K562 (cell line): ENCODE measurements around the gene HGS. TPM values are rescaled to one million over a fixed set of nuclear protein-coding genes. Genes with fewer than 3 reads are reported as not detected.

Experiments
- ATAC-seq: fragments of 200-7000 bp; cut with Tn5 transposase; 3 replicates; pipeline ENCODE4 v1.9.1; 2020; ENCODE audit warnings: moderate library complexity
- BruUV-seq: library from RNA; stranded (reverse); fragments of 400-500 nt; replicated peaks from 2 replicates; lab custom pipeline; 2021; lab: Mats Ljungman, UMichigan
- CTCF ChIA-PET: fragments of 300-600 bp; formaldehyde crosslinking; extraction: SDS; loops from one replicate; lab custom pipeline; 2021; ENCODE audit warnings: low intra/inter-chr PET ratio; lab: Yijun Ruan, JAX
- POLR2A ChIA-PET: fragments of 300-600, 350-650 bp; sonication (Branson Sonifier 250); formaldehyde crosslinking; extraction: SDS; loops from one replicate; lab custom pipeline; 2021; ENCODE audit warnings: antibody characterized with exemption, inconsistent platforms; lab: Yijun Ruan, JAX
- DNase-seq, 4 experiments: peaks; one replicate each; pipeline versions ENCODE4 v3.0.0 to v3.0.0-alpha.2; 2011 to 2018; ENCODE audit warnings: low spot score in 3 of 4, mixed read lengths in 3 of 4; ENCODE audit errors: extremely low read depth in 1 of 4
- FAIRE-seq: peaks from 2 replicates; lab custom pipeline; 2011; peaks lifted over from hg19 to GRCh38; lab: Jason Lieb, UNC
- H2AFZ ChIP-seq: 2 replicates; pipeline ENCODE4 v1.6.0; 2011; ENCODE audit warnings: low read depth, low read length, control low read depth, inconsistent platforms
- H3K27ac ChIP-seq: fragments of 200-600 bp; 3 replicates; pipeline ENCODE4 v1.8.0; 2011; ENCODE audit warnings: low read depth, mild to moderate bottlenecking, control low read depth, inconsistent platforms, low read length, moderate library complexity, mixed read lengths; ENCODE audit errors: extremely low read depth
- H3K27me3 ChIP-seq, 2 experiments: fragments of 300-600 bp in 1 of 2; 2 replicates in 1 of 2; 3 replicates in 1 of 2; pipeline versions ENCODE4 v1.6.0 to v1.8.0; 2011; ENCODE audit warnings: inconsistent platforms in 2 of 2, low read length in 2 of 2, mild to moderate bottlenecking in 1 of 2, mixed read lengths in 1 of 2, moderate library complexity in 1 of 2; ENCODE audit not compliant: control insufficient read depth in 2 of 2, insufficient read depth in 2 of 2
- H3K36me3 ChIP-seq: fragments of 300-600 bp; 3 replicates; pipeline ENCODE4 v1.8.0; 2011; ENCODE audit warnings: mild to moderate bottlenecking, low read length, inconsistent platforms; ENCODE audit not compliant: control insufficient read depth, insufficient read depth
- H3K4me1 ChIP-seq, 2 experiments: fragments of 200-600 bp in 1 of 2; replicated peaks in 1 of 2; 2 replicates in 1 of 2; 3 replicates in 1 of 2; pipeline versions ENCODE4 v1.5.1 to v1.8.0; 2011; ENCODE audit warnings: inconsistent platforms in 2 of 2, low read length in 2 of 2, mild to moderate bottlenecking in 1 of 2, mixed read lengths in 1 of 2, moderate library complexity in 1 of 2; ENCODE audit not compliant: control insufficient read depth in 2 of 2, insufficient read depth in 2 of 2
- H3K4me2 ChIP-seq: 2 replicates; pipeline ENCODE4 v1.6.1; 2011; ENCODE audit warnings: low read length, control low read depth, inconsistent platforms, mixed read lengths; ENCODE audit not compliant: insufficient read depth
- H3K4me3 ChIP-seq: fragments of 200-600 bp; sonication (generic), shearing (Covaris generic); 2 replicates; pipeline ENCODE4 v1.5.1; 2016; ENCODE audit warnings: control low read depth, inconsistent platforms
- H3K79me2 ChIP-seq: fragments of 200-600 bp; 3 replicates; pipeline ENCODE4 v1.8.0; 2011; ENCODE audit warnings: low read length, inconsistent platforms; ENCODE audit not compliant: control insufficient read depth, insufficient read depth
- H3K9ac ChIP-seq, 2 experiments: 2 replicates each; pipeline versions ENCODE4 v1.6.0 to v1.6.1; 2011; ENCODE audit warnings: low read depth in 2 of 2, low read length in 2 of 2, control low read depth in 1 of 2, inconsistent platforms in 1 of 2, mild to moderate bottlenecking in 1 of 2, mixed read lengths in 1 of 2; ENCODE audit not compliant: insufficient read depth in 1 of 2
- H3K9me1 ChIP-seq: one replicate; pipeline ENCODE4 v1.6.0; 2011; ENCODE audit warnings: inconsistent platforms, mild to moderate bottlenecking, low read length, moderate library complexity; ENCODE audit not compliant: control insufficient read depth, insufficient read depth
- H3K9me3 ChIP-seq: replicated peaks from 2 replicates; pipeline ENCODE4 v1.5.1; 2011; ENCODE audit warnings: low read depth, low read length, inconsistent platforms; ENCODE audit not compliant: control insufficient read depth, insufficient read depth
- H4K20me1 ChIP-seq: replicated peaks from 2 replicates; pipeline ENCODE4 v1.6.1; 2011; ENCODE audit warnings: low read length, inconsistent platforms, mixed read lengths; ENCODE audit not compliant: control insufficient read depth, insufficient read depth
- KLF6 ChIP-seq: fragments of 250-450 bp; sonication (Bioruptor Pico); IDR thresholded peaks from 2 replicates; pipeline ENCODE4 v1.4.0; 2020; ENCODE audit warnings: mild to moderate bottlenecking, moderate library complexity, borderline replicate concordance
- LARP7 ChIP-seq: fragments of 450-650 bp; IDR thresholded peaks from 2 replicates; pipeline ENCODE4 v1.6.1; 2016
- SUPT5H ChIP-seq: fragments of 450-650 bp; IDR thresholded peaks from 2 replicates; pipeline ENCODE4 v1.6.1; 2016
- TARDBP ChIP-seq: fragments of 450-650 bp; IDR thresholded peaks from 2 replicates; pipeline ENCODE4 v1.6.1; 2016
- ZNF445 ChIP-seq: fragments of 250-450 bp; sonication (Bioruptor Pico); IDR thresholded peaks from 2 replicates; pipeline ENCODE4 v1.4.0; 2020; ENCODE audit warnings: low read depth, mild to moderate bottlenecking, moderate library complexity
- WGBS: fragments of 100-300 bp; shearing (Covaris generic); methylation state at CpG from one replicate; pipeline ENCODE4 v1.1.6; 2016; ENCODE audit warnings: low coverage, mixed read lengths; ENCODE audit not compliant: insufficient coverage; ENCODE audit errors: missing lambda C conversion rate; 5-methylcytosine and 5-hydroxymethylcytosine counted together
- in situ Hi-C: fragments of 300-500 bp; cut with MboI; formaldehyde crosslinking; loops from 4 replicates; pipeline ENCODE4 v1.15.0; 2018; ENCODE audit warnings: inconsistent platforms, mixed read lengths
- intact Hi-C: fragments of 100-400 bp; cut with micrococcal nuclease; formaldehyde crosslinking; loops from 2 replicates; pipeline ENCODE4 v1.14.2; 2022
- polyA plus RNA-seq, 8 experiments: library from polyadenylated mRNA; depleted of rRNA in 4 of 8; stranded (reverse) in 5 of 8; unstranded in 3 of 8; fragments of >200 nt; fragmentation: Nextera tagmentation in 2 of 8; fragmentation: Illumina TruSeq in 1 of 8; extraction: Ambion mirVana in 2 of 8; extraction: Trizol in 1 of 8; gene quantifications; 2 replicates each; pipeline versions ENCODE4 v1.2.1 to v1.2.3, GENCODE V29; 2011 to 2014; ENCODE audit warnings: inconsistent platforms in 1 of 8, missing spikeins in 1 of 8
- total RNA-seq, 7 experiments: library from RNA; depleted of rRNA in 6 of 7; stranded (reverse); fragments of >200 nt in 6 of 7; fragmentation: Illumina TruSeq in 2 of 7; extraction: Trizol in 2 of 7; gene quantifications; 2 replicates each; pipeline versions ENCODE4 v1.2.1 to v1.2.3, GENCODE V29; 2011 to 2021; ENCODE audit warnings: low replicate concordance in 1 of 7
- TF ChIP-seq, protein P1 (sequence below), 2 experiments: fragments of 450-650 bp in 1 of 2; sonication (generic) in 1 of 2; formaldehyde crosslinking; conservative IDR thresholded peaks; 2 replicates each; pipeline versions ENCODE4 v1.4.0 to v1.8.1; 2020 to 2022; ENCODE audit warnings: mild to moderate bottlenecking in 1 of 2, missing genetic modification reagents in 1 of 2
- TF ChIP-seq, protein P2 (sequence below): fragments of 250-450 bp; sonication (Bioruptor Pico); IDR thresholded peaks from 2 replicates; pipeline ENCODE4 v1.4.0; 2020

HGS gene
- total and polyA plus RNA-seq, 9 of the 15 experiments (the other 6 are each of a cell fraction or from before 2014, with no cell fraction given): 3.9 to 176 (median 77.1) TPM

- ATAC-seq (no peak), FAIRE-seq (no peak), DNase-seq (no peak)
- POLR2A ChIA-PET: interaction anchor here (0.9 to 4.7 kb wide), 4 partner anchors 9 to 168 kb away, joined by 3 to 41 read pairs (median 4); partner anchors contain the start of gene MRPL12
- no peak overlapping the region for H3K4me3 ChIP-seq
- no peaks in the 10 kb centered on the region for H3K9me3 ChIP-seq
- peaks cover 5% of the 10 kb centered on the region for H3K9me1 ChIP-seq
- H3K9ac ChIP-seq: no peak overlapping the region
- H3K36me3 ChIP-seq: peaks cover 100% of the 10 kb centered on the region; the same call in 2 of the 3 replicates
- intact Hi-C loops: no loop called here
- in situ Hi-C loops: no loop called here
- CTCF ChIA-PET: no interaction called here
- 95% methylated on average over 16 of the region's 18 CpGs for WGBS
- H2AFZ ChIP-seq: no peak overlapping the region
- H3K27me3 ChIP-seq: no peaks in the 10 kb centered on the region
- TF ChIP-seq SUPT5H: no peak
- TF ChIP-seq LARP7: no peak
- TF ChIP-seq KLF6 (CRISPR knock-in tag): no peak
- TF ChIP-seq, protein P1, sequence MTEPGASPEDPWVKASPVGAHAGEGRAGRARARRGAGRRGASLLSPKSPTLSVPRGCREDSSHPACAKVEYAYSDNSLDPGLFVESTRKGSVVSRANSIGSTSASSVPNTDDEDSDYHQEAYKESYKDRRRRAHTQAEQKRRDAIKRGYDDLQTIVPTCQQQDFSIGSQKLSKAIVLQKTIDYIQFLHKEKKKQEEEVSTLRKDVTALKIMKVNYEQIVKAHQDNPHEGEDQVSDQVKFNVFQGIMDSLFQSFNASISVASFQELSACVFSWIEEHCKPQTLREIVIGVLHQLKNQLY (CRISPR knock-in tag; conservative IDR thresholded peaks at IDR 0.05): no peak
- TF ChIP-seq TARDBP: no peak
- TF ChIP-seq ZNF445: no peak
- TF ChIP-seq, protein P2, sequence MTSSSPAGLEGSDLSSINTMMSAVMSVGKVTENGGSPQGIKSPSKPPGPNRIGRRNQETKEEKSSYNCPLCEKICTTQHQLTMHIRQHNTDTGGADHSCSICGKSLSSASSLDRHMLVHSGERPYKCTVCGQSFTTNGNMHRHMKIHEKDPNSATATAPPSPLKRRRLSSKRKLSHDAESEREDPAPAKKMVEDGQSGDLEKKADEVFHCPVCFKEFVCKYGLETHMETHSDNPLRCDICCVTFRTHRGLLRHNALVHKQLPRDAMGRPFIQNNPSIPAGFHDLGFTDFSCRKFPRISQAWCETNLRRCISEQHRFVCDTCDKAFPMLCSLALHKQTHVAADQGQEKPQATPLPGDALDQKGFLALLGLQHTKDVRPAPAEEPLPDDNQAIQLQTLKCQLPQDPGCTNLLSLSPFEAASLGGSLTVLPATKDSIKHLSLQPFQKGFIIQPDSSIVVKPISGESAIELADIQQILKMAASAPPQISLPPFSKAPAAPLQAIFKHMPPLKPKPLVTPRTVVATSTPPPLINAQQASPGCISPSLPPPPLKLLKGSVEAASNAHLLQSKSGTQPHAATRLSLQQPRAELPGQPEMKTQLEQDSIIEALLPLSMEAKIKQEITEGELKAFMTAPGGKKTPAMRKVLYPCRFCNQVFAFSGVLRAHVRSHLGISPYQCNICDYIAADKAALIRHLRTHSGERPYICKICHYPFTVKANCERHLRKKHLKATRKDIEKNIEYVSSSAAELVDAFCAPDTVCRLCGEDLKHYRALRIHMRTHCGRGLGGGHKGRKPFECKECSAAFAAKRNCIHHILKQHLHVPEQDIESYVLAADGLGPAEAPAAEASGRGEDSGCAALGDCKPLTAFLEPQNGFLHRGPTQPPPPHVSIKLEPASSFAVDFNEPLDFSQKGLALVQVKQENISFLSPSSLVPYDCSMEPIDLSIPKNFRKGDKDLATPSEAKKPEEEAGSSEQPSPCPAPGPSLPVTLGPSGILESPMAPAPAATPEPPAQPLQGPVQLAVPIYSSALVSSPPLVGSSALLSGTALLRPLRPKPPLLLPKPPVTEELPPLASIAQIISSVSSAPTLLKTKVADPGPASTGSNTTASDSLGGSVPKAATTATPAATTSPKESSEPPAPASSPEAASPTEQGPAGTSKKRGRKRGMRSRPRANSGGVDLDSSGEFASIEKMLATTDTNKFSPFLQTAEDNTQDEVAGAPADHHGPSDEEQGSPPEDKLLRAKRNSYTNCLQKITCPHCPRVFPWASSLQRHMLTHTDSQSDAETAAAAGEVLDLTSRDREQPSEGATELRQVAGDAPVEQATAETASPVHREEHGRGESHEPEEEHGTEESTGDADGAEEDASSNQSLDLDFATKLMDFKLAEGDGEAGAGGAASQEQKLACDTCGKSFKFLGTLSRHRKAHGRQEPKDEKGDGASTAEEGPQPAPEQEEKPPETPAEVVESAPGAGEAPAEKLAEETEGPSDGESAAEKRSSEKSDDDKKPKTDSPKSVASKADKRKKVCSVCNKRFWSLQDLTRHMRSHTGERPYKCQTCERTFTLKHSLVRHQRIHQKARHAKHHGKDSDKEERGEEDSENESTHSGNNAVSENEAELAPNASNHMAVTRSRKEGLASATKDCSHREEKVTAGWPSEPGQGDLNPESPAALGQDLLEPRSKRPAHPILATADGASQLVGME (CRISPR knock-in tag): no peak
- peaks cover 0 to 65% of the 10 kb centered on the region in 2 experiments; a peak in 2 of 5 replicates for H3K4me1 ChIP-seq
- no peak overlapping the region for H3K27ac ChIP-seq
- H3K4me2 ChIP-seq: no peak overlapping the region
- peaks cover 9% of the 10 kb centered on the region; the same call in 1 of the 2 replicates for H4K20me1 ChIP-seq
- BruUV-seq: no TSS peak
- H3K79me2 ChIP-seq: peaks cover 11% of the 10 kb centered on the region
Observed at GRCh38 chr17:81691196-81691595, 7.4 kb downstream of the HGS start.
